WTC11 (cell line): ENCODE results near the gene NDUFS5. TPM values are rescaled to one million over a fixed set of nuclear protein-coding genes. Genes with fewer than 3 reads are reported as not detected.
A peak's percentile ranks its signal among the peaks of the same experiment; 100 is the strongest.

Experiments
- ATAC-seq: fragments of 200-7000 bp; cut with Tn5 transposase; 2 replicates; pipeline ENCODE4 v1.10.0; 2021; ENCODE audit warnings: mild to moderate bottlenecking, moderate library complexity
- CTCF ChIA-PET: fragments of 300-600 bp; sonication (Branson Sonifier 250); formaldehyde crosslinking; loops from one replicate; lab custom pipeline; 2021; ENCODE audit warnings: antibody characterized with exemption; lab: Charles Lee
- POLR2A ChIA-PET: fragments of 350-600 bp; sonication (Branson Sonifier 250); formaldehyde crosslinking; loops from one replicate; lab custom pipeline; 2021; ENCODE audit warnings: antibody characterized with exemption; lab: Charles Lee
- DNase-seq: peaks from one replicate; pipeline ENCODE4 v3.0.0; 2021; ENCODE audit warnings: low spot score
- H3K27ac Mint-ChIP-seq: 2 replicates; pipeline ENCODE4 v1.8.0; 2021; ENCODE audit warnings: mixed read lengths
- H3K27me3 Mint-ChIP-seq: 2 replicates; pipeline ENCODE4 v1.8.0; 2021; ENCODE audit warnings: low read depth, mild to moderate bottlenecking, moderate library complexity, mixed read lengths
- H3K36me3 Mint-ChIP-seq: 2 replicates; pipeline ENCODE4 v1.8.0; 2021; ENCODE audit warnings: mixed read lengths
- H3K4me1 Mint-ChIP-seq: 2 replicates; pipeline ENCODE4 v1.8.0; 2022; ENCODE audit warnings: mixed read lengths
- H3K4me3 Mint-ChIP-seq: 2 replicates; pipeline ENCODE4 v1.8.0; 2021; ENCODE audit warnings: mild to moderate bottlenecking, moderate library complexity, mixed read lengths
- H3K9me3 Mint-ChIP-seq: 2 replicates; pipeline ENCODE4 v1.8.0; 2021; ENCODE audit warnings: mixed read lengths
- CREM ChIP-seq: sonication (generic); formaldehyde crosslinking; IDR thresholded peaks from 2 replicates; pipeline ENCODE4 v1.8.1; 2022; ENCODE audit warnings: mild to moderate bottlenecking, missing genetic modification reagents, moderate library complexity
- ERG ChIP-seq: fragments of 250-450 bp; sonication (Bioruptor Pico); IDR thresholded peaks from 2 replicates; pipeline ENCODE4 v1.8.0; 2021; ENCODE audit warnings: mild to moderate bottlenecking
- NFYB ChIP-seq: sonication (generic); formaldehyde crosslinking; conservative IDR thresholded peaks from 2 replicates; pipeline ENCODE4 v1.8.0; 2022; ENCODE audit warnings: low read depth, missing genetic modification reagents
- NR3C1 ChIP-seq: sonication (generic); formaldehyde crosslinking; conservative IDR thresholded peaks from 2 replicates; pipeline ENCODE4 v1.8.1; 2023; ENCODE audit warnings: low read depth, mild to moderate bottlenecking, missing genetic modification reagents
- OVOL2 ChIP-seq: fragments of 250-450 bp; sonication (Bioruptor Pico); IDR thresholded peaks from 2 replicates; pipeline ENCODE4 v1.9.0; 2021; ENCODE audit warnings: mild to moderate bottlenecking, borderline replicate concordance
- SP1 ChIP-seq: sonication (generic); formaldehyde crosslinking; conservative IDR thresholded peaks from 2 replicates; pipeline ENCODE4 v1.8.1; 2022; ENCODE audit warnings: missing genetic modification reagents
- ZNF232 ChIP-seq: sonication (generic); formaldehyde crosslinking; IDR thresholded peaks from 2 replicates; pipeline ENCODE4 v1.8.0; 2022; ENCODE audit warnings: mild to moderate bottlenecking, missing genetic modification reagents
- ZNF396 ChIP-seq: fragments of 250-450 bp; sonication (Bioruptor Pico); IDR thresholded peaks from 2 replicates; pipeline ENCODE4 v1.8.0; 2021; ENCODE audit warnings: mild to moderate bottlenecking, moderate library complexity, borderline replicate concordance
- ZNF425 ChIP-seq: fragments of 250-450 bp; sonication (Bioruptor Pico); conservative IDR thresholded peaks from 2 replicates; pipeline ENCODE4 v1.9.0; 2021; ENCODE audit warnings: mild to moderate bottlenecking
- ZNF532 ChIP-seq: fragments of 250-450 bp; sonication (Bioruptor Pico); IDR thresholded peaks from 2 replicates; pipeline ENCODE4 v1.9.0; 2021; ENCODE audit warnings: mild to moderate bottlenecking, borderline replicate concordance
- total RNA-seq: library from RNA; stranded (reverse); gene quantifications from 3 replicates; pipeline ENCODE4 v1.2.3, GENCODE V29; 2021
- TF ChIP-seq, protein P1 (sequence below): sonication (generic); formaldehyde crosslinking; IDR thresholded peaks from 2 replicates; pipeline ENCODE4 v1.8.1; 2022; ENCODE audit warnings: low read depth, mild to moderate bottlenecking, moderate library complexity, missing genetic modification reagents, borderline replicate concordance
- TF ChIP-seq, protein P2 (sequence below): sonication (generic); formaldehyde crosslinking; IDR thresholded peaks from 2 replicates; pipeline ENCODE4 v1.8.1; 2022; ENCODE audit warnings: mild to moderate bottlenecking, moderate library complexity, missing genetic modification reagents
- TF ChIP-seq, protein P3 (sequence below): fragments of 250-450 bp; sonication (Bioruptor Pico); IDR thresholded peaks from 2 replicates; pipeline ENCODE4 v1.9.0; 2021; ENCODE audit warnings: mild to moderate bottlenecking

The NDUFS5 gene
- total RNA-seq, 1 experiment from 2014 or later = 402 TPM

DNA sequence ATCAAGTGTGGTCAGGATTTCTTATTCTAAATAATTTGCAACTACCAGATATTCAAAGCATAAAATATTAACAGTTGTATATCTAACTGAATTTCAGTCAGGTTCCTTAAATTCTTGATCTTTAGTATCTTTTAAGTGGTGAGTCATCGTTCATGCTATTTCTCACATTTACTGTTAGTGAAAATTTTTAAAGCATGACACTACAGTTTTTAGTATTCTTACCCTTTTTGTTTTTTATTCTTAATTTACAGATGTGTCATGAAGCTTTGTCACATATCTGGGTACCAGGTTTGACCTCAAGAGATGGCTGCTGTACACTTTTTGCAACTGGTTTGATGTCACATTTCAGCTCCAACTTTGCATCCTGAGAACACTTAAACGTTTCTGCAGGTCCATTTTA, 22.4 kb upstream of the NDUFS5 start:
- Mint-ChIP-seq H3K27ac (peak overlapping the region; percentile 98), H3K27me3 (no peaks in the 10 kb centered on the region), H3K4me3 (no peak overlapping the region), H3K4me1 (peaks cover 71% of the 10 kb centered on the region), H3K36me3 (peaks cover 87% of the 10 kb centered on the region), H3K9me3 (no peaks in the 10 kb centered on the region)
- ATAC-seq = no peak
- DNase-seq = no peak
- ChIA-PET POLR2A (interaction anchor here (0.6 kb wide), 1 partner anchor 15 kb away, joined by 10 read pairs; no protein-coding TSS in a partner anchor), CTCF (interaction anchor here (0.6 kb wide), 1 partner anchor 35 kb away, joined by 6 read pairs; no protein-coding TSS in a partner anchor)
- no peak for TF ChIP-seq ZNF232 (CRISPR knock-in tag)

DNA sequence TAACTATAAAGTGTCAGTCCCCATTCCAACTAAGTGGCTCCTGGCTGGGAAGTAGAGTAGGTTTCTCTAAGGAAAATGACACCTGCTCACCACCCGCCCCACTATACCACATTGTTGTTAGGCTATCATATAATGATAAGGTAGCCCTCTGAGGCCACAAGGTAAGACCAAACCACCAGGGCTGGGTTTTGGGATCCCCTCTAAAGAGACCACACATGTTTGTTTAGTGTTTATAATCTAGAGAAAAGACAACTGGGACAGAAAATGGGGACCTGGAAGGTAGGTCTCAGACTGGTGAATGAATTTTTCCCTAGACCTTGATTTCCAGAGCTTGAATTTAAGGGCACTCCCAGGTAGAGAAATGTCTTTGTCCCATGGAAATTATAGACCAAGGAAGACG, 19.9 kb upstream of the NDUFS5 start:
- TF ChIP-seq, protein P1, sequence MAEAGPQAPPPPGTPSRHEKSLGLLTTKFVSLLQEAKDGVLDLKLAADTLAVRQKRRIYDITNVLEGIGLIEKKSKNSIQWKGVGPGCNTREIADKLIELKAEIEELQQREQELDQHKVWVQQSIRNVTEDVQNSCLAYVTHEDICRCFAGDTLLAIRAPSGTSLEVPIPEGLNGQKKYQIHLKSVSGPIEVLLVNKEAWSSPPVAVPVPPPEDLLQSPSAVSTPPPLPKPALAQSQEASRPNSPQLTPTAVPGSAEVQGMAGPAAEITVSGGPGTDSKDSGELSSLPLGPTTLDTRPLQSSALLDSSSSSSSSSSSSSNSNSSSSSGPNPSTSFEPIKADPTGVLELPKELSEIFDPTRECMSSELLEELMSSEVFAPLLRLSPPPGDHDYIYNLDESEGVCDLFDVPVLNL (CRISPR knock-in tag) = no peak
- TF ChIP-seq NFYB (CRISPR knock-in tag) (no peak), SP1 (no peak), ZNF425 (CRISPR knock-in tag) (0 out of 2 replicates have a peak, but pooled peaks have one; percentile 17)
- TF ChIP-seq, protein P2, sequence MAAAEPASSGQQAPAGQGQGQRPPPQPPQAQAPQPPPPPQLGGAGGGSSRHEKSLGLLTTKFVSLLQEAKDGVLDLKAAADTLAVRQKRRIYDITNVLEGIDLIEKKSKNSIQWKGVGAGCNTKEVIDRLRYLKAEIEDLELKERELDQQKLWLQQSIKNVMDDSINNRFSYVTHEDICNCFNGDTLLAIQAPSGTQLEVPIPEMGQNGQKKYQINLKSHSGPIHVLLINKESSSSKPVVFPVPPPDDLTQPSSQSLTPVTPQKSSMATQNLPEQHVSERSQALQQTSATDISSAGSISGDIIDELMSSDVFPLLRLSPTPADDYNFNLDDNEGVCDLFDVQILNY = no peak

DNA sequence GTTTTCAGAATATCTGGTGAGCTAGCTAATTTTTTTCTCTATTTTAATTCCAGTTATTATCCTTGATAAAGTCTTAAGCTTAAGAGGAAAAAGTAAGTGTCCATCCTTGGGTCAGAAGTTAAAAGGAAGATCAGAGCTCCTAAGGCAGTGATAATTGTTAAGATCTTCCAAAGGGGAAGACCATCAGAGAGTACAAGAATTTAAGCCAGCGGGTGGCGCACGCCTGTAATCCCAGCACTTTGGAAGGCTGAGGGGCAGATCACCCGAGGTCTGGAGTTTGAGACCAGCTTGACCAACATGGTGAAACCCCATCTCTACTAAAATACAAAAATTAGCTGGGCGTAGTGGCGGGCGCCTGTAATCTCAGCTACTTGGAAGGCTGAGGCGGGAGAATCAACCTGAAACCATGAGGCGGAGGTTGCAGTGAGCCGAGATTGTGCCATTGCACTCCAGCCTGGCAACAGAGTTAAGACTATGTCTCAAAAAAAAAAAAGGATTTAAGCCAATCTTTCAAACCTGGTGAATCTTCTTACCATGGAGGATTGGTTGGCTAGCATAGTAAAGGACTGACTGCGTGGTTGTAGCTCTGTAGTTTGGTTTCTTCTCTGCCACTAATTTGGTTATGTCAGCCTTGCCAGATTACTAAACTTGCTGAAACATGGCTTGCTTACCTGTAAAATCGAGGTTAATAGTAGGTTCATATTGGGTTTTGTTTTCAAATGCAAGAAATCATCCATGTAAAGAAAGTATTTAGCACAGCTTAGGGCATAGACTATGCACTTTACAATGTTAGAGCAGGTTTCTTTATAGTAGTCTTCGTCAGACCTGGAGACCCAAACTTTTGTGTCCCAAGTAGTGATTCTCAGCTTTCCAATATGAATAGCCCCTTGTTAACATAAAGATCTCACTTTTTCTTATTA, 19.2 kb upstream of the NDUFS5 start:
- Mint-ChIP-seq H3K9me3 (peaks cover 2% of the 10 kb centered on the region), H3K4me3 (no peak overlapping the region), H3K27ac (peak overlapping the region; percentile 87), H3K27me3 (no peaks in the 10 kb centered on the region), H3K4me1 (peaks cover 42% of the 10 kb centered on the region), H3K36me3 (peaks cover 78% of the 10 kb centered on the region)
- TF ChIP-seq ZNF396 (CRISPR knock-in tag) (no peak), CREM (CRISPR knock-in tag) (no peak), ZNF532 (CRISPR knock-in tag) (peak; percentile 63; the same call in 1 of the 2 replicates), NR3C1 (CRISPR knock-in tag) (no peak), OVOL2 (CRISPR knock-in tag) (no peak), ERG (CRISPR knock-in tag) (0 out of 2 replicates have a peak, but pooled peaks have one; percentile 50)
- TF ChIP-seq, protein P3, sequence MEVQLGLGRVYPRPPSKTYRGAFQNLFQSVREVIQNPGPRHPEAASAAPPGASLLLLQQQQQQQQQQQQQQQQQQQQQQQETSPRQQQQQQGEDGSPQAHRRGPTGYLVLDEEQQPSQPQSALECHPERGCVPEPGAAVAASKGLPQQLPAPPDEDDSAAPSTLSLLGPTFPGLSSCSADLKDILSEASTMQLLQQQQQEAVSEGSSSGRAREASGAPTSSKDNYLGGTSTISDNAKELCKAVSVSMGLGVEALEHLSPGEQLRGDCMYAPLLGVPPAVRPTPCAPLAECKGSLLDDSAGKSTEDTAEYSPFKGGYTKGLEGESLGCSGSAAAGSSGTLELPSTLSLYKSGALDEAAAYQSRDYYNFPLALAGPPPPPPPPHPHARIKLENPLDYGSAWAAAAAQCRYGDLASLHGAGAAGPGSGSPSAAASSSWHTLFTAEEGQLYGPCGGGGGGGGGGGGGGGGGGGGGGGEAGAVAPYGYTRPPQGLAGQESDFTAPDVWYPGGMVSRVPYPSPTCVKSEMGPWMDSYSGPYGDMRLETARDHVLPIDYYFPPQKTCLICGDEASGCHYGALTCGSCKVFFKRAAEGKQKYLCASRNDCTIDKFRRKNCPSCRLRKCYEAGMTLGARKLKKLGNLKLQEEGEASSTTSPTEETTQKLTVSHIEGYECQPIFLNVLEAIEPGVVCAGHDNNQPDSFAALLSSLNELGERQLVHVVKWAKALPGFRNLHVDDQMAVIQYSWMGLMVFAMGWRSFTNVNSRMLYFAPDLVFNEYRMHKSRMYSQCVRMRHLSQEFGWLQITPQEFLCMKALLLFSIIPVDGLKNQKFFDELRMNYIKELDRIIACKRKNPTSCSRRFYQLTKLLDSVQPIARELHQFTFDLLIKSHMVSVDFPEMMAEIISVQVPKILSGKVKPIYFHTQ (CRISPR knock-in tag) = peak; percentile 50
- DNase-seq (no peak), ATAC-seq (peak; percentile 20; the same call in 1 of the 2 replicates)
- POLR2A ChIA-PET = interaction anchor here (0.5 to 2.4 kb wide), 9 partner anchors 9 to 127 kb away, joined by 3 to 12 read pairs (median 4); partner anchors contain the start of gene NDUFS5
- CTCF ChIA-PET = interaction anchor here (0.6 to 2.7 kb wide), 8 partner anchors 9 to 111 kb away, joined by 3 to 8 read pairs (median 4); partner anchors contain the start of gene NDUFS5

More for the DNA sequence above, 19.9 kb upstream of the NDUFS5 start:
- no peaks in the 10 kb centered on the region for H3K9me3 Mint-ChIP-seq
- peak overlapping the region; percentile 69 for H3K27ac Mint-ChIP-seq
- CTCF ChIA-PET = interaction anchor here (0.6 to 2.7 kb wide), 5 partner anchors 8 to 111 kb away, joined by 4 to 8 read pairs (median 5); partner anchors contain the start of gene NDUFS5
- no peak for ATAC-seq
- H3K4me1 Mint-ChIP-seq = peaks cover 49% of the 10 kb centered on the region
- H3K36me3 Mint-ChIP-seq = peaks cover 79% of the 10 kb centered on the region
- no peaks in the 10 kb centered on the region for H3K27me3 Mint-ChIP-seq
- no peak overlapping the region for H3K4me3 Mint-ChIP-seq
- POLR2A ChIA-PET = interaction anchor here (0.6 to 2.4 kb wide), 7 partner anchors 9 to 118 kb away, joined by 3 to 12 read pairs (median 5); partner anchors contain the start of gene NDUFS5
- DNase-seq = no peak
